LNCAP (cell line): ENCODE measurements around the gene RASL11A.
A peak's percentile ranks its signal among the peaks of the same experiment; 100 is the strongest.

Source experiments
- TF ChIP-seq, protein P1 (sequence below): fragments of 450-650 bp; IDR thresholded peaks from 2 replicates; pipeline ENCODE4 v1.5.1; 2017; ENCODE audit warnings: mild to moderate bottlenecking

RASL11A gene, protein sequence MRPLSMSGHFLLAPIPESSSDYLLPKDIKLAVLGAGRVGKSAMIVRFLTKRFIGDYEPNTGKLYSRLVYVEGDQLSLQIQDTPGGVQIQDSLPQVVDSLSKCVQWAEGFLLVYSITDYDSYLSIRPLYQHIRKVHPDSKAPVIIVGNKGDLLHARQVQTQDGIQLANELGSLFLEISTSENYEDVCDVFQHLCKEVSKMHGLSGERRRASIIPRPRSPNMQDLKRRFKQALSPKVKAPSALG

DNA sequence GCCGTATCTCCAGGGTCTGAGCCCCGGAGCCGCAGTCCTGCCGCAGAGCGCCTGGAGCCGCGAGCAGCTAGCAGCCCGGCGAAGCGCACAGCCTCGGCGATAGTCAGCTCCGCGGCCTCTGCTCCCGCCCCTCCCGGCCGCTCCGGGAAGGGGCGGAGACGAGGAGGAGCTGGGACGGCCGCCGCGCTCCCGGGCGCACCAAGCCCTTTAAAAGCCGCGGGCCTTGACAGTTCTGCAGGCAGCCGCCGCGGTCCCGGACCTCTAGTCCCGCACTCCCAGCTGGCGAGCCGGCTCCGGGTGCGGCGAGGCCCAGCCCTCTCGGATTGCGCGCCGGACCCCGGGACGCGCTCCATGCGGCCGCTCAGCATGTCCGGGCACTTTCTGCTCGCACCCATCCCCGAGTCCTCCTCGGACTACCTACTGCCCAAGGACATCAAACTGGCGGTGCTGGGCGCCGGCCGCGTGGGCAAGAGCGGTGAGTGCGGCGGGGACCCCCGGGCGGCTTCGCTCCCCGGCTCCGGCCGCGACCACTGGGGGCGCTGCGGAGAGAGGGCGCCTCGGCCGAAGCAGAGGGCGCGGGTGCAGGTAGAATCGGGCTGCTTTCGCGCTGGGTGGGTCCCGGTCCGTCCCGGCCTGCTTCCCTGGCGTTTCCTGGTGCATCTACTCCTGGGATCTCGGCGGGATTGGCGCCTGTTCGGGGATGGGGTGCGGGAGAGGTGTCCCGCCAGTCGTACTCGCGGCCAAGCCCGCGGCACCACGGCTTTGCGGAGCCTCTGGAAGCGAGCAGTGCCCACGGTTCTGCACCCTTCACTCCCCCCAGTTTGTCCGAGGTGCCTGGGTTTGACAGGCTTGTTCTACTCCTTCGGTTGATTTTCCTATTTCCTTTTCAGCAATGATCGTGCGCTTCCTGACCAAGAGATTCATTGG is at the start of gene RASL11A:
TSS of gene RASL11A (plus strand) at position 237 of the 927 bp plus-strand sequence. CDS start at position 352, 115 bp downstream.
- TF ChIP-seq, protein P1, sequence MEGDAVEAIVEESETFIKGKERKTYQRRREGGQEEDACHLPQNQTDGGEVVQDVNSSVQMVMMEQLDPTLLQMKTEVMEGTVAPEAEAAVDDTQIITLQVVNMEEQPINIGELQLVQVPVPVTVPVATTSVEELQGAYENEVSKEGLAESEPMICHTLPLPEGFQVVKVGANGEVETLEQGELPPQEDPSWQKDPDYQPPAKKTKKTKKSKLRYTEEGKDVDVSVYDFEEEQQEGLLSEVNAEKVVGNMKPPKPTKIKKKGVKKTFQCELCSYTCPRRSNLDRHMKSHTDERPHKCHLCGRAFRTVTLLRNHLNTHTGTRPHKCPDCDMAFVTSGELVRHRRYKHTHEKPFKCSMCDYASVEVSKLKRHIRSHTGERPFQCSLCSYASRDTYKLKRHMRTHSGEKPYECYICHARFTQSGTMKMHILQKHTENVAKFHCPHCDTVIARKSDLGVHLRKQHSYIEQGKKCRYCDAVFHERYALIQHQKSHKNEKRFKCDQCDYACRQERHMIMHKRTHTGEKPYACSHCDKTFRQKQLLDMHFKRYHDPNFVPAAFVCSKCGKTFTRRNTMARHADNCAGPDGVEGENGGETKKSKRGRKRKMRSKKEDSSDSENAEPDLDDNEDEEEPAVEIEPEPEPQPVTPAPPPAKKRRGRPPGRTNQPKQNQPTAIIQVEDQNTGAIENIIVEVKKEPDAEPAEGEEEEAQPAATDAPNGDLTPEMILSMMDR: peak; percentile 90

DNA sequence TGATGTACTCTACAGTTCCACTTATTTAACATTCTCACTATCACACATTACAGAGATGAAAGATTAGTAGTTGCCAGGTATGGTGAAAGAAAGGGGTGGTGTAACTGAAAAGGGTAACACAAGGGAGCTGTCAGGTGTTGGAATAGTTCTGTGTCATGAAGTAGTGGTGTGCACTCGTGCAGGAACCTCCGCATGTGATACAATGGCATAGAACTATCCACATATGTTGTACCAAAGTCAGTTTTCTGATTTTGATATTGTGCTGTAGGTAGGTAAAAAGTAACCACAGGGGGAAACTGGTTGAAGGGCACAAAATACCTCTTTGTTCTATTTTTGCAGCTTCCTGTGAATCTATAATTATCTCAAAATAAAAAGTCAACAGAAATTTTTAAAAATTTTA is 43.6 kb upstream of the RASL11A start:
- TF ChIP-seq, protein P1: no peak

DNA sequence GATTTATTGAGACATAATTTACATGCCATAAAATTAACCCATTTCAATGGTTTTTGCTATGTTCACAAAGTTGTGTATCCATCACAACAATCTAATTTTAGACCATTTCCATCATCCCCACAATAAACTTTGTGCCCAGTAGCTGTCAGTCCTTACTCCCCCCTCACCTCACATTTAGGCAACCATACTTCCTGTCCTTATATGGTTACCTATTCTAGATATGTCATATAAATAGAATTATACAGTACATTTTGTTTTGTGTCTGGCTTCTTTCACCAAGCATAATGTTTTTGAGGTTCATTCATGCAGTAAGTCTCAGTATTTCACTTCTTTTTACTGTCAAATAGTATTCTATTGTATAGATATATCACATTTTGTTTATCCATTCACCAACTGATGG is 42.5 kb upstream of the RASL11A start:
- TF ChIP-seq, protein P1: no peak

DNA sequence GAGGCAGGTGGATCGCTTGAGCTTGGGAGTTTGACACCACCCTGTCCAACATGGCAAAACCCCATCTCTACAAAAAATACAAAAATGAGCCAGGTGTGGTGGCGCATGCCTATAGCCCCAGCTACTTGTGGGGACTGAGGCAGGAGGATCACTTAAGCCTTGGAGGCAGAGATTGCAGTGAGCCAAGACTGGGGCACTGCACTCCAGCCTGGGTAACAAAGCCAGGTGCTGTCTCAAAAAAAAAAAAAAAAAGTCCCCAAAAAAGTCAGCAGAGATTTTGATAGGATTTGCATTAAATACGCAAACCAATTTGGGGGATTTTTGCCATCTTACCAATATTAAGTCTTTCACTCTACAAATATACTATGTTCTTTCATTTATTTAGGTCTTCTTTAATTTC is 41.0 kb upstream of the RASL11A start:
- TF ChIP-seq, protein P1: no peak

DNA sequence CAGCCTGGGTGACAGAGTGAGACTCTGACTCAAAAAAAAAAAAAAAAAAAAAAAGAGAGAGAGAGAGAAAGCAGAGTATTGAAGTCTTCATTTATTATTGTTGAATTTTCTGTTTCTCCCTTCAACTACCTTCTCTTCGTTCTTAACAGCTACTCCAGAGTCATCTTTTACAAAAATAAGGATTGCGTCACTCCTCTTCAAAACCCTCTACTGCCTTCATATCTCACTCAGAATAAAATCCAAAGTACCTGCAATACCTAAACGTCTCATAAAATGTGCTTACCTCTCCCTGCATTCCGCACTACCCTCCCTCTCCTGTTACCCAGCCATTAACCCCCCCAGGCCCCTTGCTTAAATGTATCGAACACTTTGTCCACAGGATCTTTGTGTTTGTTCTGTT is 36.7 kb upstream of the RASL11A start:
- TF ChIP-seq, protein P1: no peak

DNA sequence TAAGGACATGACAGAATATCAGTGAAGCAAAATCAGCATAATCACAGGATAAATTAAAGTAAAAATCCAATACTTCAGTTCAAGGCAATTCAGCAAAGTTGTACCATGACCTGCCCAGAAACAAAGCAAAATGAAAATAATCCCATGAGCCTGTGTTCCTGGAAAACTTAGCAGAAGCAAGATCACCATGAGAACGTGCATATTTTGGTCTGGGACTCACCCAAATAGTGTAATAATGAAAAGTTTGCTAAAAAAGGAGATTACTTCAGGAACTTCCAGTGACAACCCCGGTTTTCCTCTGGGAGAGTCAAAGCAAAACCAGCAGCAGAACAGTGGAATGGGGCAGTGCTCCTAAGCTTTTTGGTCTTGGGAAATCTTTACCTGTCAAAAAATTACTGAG is 34.2 kb upstream of the RASL11A start:
- TF ChIP-seq, protein P1: no peak

DNA sequence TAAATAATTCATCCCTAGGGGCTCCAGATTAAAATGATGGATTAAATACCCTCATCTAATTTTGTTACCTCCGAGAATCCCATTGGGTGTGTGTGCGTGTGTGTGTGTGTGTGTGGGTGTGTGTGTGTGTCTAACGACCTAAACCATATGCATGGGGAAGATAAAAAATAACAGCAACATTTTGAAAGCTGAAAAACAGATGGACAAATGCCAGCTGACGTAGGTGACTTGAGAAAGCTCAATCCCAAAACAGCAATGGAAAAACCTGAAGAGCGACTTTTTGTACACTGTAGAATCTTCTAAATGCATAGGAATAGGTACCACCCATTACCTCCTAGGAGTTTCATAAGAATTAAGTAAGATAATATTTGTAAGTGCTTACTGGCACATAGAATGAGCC is 27.9 kb upstream of the RASL11A start:
- TF ChIP-seq, protein P1: no peak
